ENCODE data around the gene SLIT1.

- TF ChIP-seq BACH2 (CRISPR knock-in tag; IDR thresholded peaks at IDR 0.05; ENCODE audit: borderline replicate concordance), result no peak
- no peak for TF ChIP-seq PATZ1 (CRISPR knock-in tag; IDR thresholded peaks at IDR 0.05; ENCODE audit: borderline replicate concordance)
- no peak for TF ChIP-seq RARB (CRISPR knock-in tag; IDR thresholded peaks at IDR 0.05)
- TF ChIP-seq TSHZ2 (CRISPR knock-in tag; IDR thresholded peaks at IDR 0.05), result no peak
- no peak for TF ChIP-seq ISL1 (CRISPR knock-in tag; IDR thresholded peaks at IDR 0.05)
- no peak for TF ChIP-seq TOX (CRISPR knock-in tag; IDR thresholded peaks at IDR 0.05; ENCODE audit: borderline replicate concordance)
- TF ChIP-seq CREB5 (CRISPR knock-in tag; IDR thresholded peaks at IDR 0.05; ENCODE audit: low read depth), result no peak
- no peak for TF ChIP-seq ZFP3 (CRISPR knock-in tag; IDR thresholded peaks at IDR 0.05)
- no peak for TF ChIP-seq ZNF565 (CRISPR knock-in tag; conservative IDR thresholded peaks at IDR 0.05; ENCODE audit: low read depth)
- TF ChIP-seq ZFP30 (CRISPR knock-in tag; IDR thresholded peaks at IDR 0.05), result no peak
These were observed 136.1 kb downstream of the SLIT1 start for GRCh38 chr10:97049670-97050069.
